ENCODE data around the gene MTA1.

DNA sequence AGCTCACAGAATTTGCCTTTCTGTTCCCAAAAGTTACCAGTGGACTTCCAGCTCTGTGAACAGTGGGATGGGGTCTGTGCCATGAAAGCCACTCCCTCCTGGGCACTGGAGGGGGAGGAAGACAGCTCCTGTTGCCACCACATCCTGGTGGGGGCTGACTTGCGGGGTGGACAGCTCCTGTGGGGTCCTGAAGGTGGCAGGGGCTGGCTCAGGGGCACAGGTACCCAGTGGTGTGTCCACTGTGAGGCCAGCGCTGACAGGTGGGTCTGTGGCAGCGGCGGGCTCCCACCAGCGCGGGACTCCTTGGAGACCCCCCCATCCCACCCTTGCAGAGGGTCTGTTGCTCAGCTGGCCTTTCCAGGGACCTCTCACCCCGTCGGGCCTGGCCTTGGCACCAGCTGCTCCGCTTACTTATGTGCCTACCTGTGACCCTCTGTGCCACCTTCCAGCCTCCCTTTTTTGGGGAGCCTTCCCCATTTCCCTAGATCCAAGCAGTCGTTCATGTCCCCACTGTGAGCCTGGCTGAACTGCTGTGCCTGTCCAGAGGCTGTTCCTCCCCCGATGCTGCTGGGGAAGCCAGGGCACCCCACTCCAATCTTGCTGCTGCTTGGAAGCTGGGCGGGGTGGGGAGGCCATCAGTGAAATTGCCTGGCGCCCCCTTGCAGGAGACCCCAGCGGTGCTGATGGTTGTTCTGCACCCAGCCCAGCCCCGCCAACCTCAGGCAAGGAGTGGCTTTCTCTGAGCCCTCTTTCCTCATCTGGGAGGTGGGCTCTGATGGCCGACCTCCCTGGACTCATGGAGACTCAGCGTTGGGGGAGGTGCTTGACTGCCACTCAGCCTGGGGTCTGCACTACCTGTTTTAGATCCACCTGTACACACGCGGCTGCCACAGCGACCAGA is 73.6 kb downstream of the MTA1 start:
- no peak for TF ChIP-seq EZH2 (IDR thresholded peaks at IDR 0.05; ENCODE audit: insufficient read depth, poor library complexity, severe bottlenecking)
- no peak for TF ChIP-seq EZH2phosphoT487 (IDR thresholded peaks at IDR 0.05; ENCODE audit: insufficient read depth, low read depth)
